Glomerular endothelial cell (primary cell): Measurements from ENCODE around the gene RASL11B. TPM values are rescaled to one million over a fixed set of nuclear protein-coding genes. Genes with fewer than 3 reads are reported as not detected.

ENCODE experiments used
- DNase-seq: peaks from one replicate; pipeline ENCODE4 v3.0.0-alpha.2; 2011; ENCODE audit warnings: low read depth, low spot score; ENCODE audit errors: extremely low read depth
- total RNA-seq: library from RNA; depleted of rRNA; stranded (reverse); fragments of >200 nt; gene quantifications from 2 replicates; pipeline ENCODE4 v1.2.3, GENCODE V29; 2015

RASL11B gene
- total RNA-seq, 1 donor from 2014 or later = not detected

- DNase-seq = no peak
These were observed 19.3 kb upstream of the RASL11B start for GRCh38 chr4:52842792-52843191.

GRCh38 chr4:52843351-52843750 lies 18.8 kb upstream of the RASL11B start:
- DNase-seq = no peak

GRCh38 chr4:52843958-52844357 lies 18.2 kb upstream of the RASL11B start:
- no peak for DNase-seq

GRCh38 chr4:52844596-52844995 lies 17.5 kb upstream of the RASL11B start:
- DNase-seq = no peak

- no peak for DNase-seq
These were observed 15.6 kb upstream of the RASL11B start for GRCh38 chr4:52846502-52846901.

- DNase-seq = no peak
These were observed 13.9 kb upstream of the RASL11B start for GRCh38 chr4:52848254-52848653.

- DNase-seq = no peak
These were observed 11.6 kb upstream of the RASL11B start for GRCh38 chr4:52850406-52851124.

GRCh38 chr4:52852041-52852440 lies 10.1 kb upstream of the RASL11B start:
- no peak for DNase-seq

GRCh38 chr4:52852711-52853110 lies 9.4 kb upstream of the RASL11B start:
- no peak for DNase-seq

- DNase-seq = no peak
These were observed 8.8 kb upstream of the RASL11B start for GRCh38 chr4:52853351-52853750.

GRCh38 chr4:52856801-52857200 lies 5.3 kb upstream of the RASL11B start:
- no peak for DNase-seq

- DNase-seq = no peak
These were observed 1.8 kb upstream of the RASL11B start for GRCh38 chr4:52860361-52860760.

GRCh38 chr4:52861171-52861823 lies 820 bp upstream of the RASL11B start:
- DNase-seq = no peak

- DNase-seq = no peak
These were observed 583 bp downstream of the RASL11B start for GRCh38 chr4:52862639-52863161.

GRCh38 chr4:52863324-52863723 lies 1.2 kb downstream of the RASL11B start:
- no peak for DNase-seq

GRCh38 chr4:52864793-52865192 lies 2.7 kb downstream of the RASL11B start:
- no peak for DNase-seq

- DNase-seq = no peak
These were observed 3.2 kb downstream of the RASL11B start for GRCh38 chr4:52865300-52865699.

GRCh38 chr4:52866734-52867133 lies 4.6 kb downstream of the RASL11B start:
- DNase-seq = no peak

- no peak for DNase-seq
These were observed 5.0 kb downstream of the RASL11B start for GRCh38 chr4:52867163-52867562.

GRCh38 chr4:52868133-52868532 lies 6.0 kb downstream of the RASL11B start:
- no peak for DNase-seq

- no peak for DNase-seq
These were observed 7.1 kb downstream of the RASL11B start for GRCh38 chr4:52869196-52869595.

GRCh38 chr4:52869656-52870055 lies 7.5 kb downstream of the RASL11B start:
- no peak for DNase-seq
